Activated naive CD8-positive, alpha-beta T cell treated with anti-CD3 and anti-CD28 coated beads, Interleukin-2, amount 50 U/mL, for 24 hours (primary cell): Measurements from ENCODE around the gene LIMS2.

Experiments
- ATAC-seq: fragments of 150-1000 bp; cut with Tn5 transposase; one replicate; pipeline ENCODE4 v1.10.0; 2021
- DNase-seq: peaks from one replicate; pipeline ENCODE4 v3.0.0; 2021
- H3K27ac Mint-ChIP-seq: one replicate; pipeline ENCODE4 v1.8.0; 2021; ENCODE audit warnings: mild to moderate bottlenecking, mixed read lengths
- H3K27me3 Mint-ChIP-seq: one replicate; pipeline ENCODE4 v1.8.0; 2021; ENCODE audit warnings: mixed read lengths
- H3K36me3 Mint-ChIP-seq: one replicate; pipeline ENCODE4 v1.8.0; 2021; ENCODE audit warnings: low read depth, mixed read lengths
- H3K4me1 Mint-ChIP-seq: one replicate; pipeline ENCODE4 v1.8.0; 2021; ENCODE audit warnings: mixed read lengths
- H3K4me3 Mint-ChIP-seq: one replicate; pipeline ENCODE4 v1.8.0; 2021; ENCODE audit warnings: mild to moderate bottlenecking, moderate library complexity, mixed read lengths
- H3K9me3 Mint-ChIP-seq: one replicate; pipeline ENCODE4 v1.8.0; 2021; ENCODE audit warnings: mixed read lengths

LIMS2 gene

DNA sequence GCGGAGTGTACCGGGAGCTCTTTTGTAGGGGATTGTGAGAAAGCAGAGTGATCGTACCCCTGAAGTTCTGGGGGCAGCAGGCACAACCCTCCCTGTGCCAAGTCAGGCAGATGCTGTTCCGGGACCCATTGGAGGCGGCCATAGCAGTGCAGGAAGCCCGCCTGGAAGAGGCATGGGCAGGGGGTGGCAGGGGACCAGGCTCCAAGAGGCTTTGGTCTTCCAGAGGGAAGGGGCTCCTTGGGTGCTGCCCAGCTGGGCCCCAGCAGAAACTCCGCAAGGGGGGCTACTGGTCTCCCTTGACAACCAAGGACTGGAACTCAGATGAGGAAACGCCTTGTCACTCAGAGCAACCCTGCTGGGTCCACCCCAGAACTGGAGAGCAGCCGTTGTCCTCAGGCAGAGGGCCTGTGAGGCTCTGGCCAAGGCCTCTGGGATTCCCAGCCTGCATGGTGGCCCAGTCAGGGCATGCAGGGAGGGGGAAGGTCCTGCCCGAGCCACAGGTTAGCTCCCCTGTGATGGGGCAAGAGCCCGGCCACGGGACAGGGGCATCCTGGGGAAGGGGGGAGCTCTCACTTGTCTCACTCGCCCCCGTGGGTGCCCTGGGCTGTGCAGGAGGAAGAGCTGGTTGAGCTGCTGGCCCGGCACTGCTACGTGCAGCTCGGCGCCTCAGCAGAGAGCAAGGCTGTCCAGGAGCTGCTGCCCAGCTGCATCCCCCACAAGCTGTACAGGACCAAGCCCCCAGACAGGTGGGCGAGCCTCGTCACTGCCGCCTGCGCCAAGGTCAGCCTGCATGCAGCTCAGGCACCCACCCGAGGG is 50.4 kb downstream of the LIMS2 start:
- Mint-ChIP-seq H3K27ac (no peak overlapping the region), H3K27me3 (no peaks in the 10 kb centered on the region), H3K36me3 (no peaks in the 10 kb centered on the region), H3K4me1 (peaks cover under 1% of the 10 kb centered on the region), H3K4me3 (no peak overlapping the region), H3K9me3 (no peaks in the 10 kb centered on the region)
- DNase-seq (no peak), ATAC-seq (no peak)

DNA sequence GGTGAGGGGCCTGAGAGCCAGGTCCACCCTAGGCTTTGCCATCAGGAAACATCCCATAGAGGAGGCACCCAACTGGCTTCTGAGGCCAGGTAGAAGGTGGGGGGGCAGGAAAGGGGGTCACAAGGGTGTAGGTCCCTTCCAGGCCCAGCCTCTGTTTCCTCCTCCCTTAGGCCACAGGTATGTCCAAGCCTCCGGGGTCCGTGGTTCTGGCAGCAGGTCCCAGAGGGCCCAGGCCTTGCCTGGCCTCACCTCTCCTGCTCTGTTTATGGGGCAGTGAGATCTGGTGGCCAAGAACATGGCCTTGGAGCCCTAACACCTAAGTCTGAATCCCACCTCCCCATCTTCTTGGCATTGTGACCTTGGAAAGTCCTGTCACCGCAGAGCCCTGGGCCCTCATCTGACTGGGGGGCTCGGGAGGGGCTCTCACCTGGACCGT is 51.0 kb downstream of the LIMS2 start:
- H3K9me3 Mint-ChIP-seq: no peaks in the 10 kb centered on the region
- H3K27ac Mint-ChIP-seq: no peak overlapping the region
- no peaks in the 10 kb centered on the region for H3K36me3 Mint-ChIP-seq
- DNase-seq: no peak
- H3K27me3 Mint-ChIP-seq: no peaks in the 10 kb centered on the region
- peaks cover 2% of the 10 kb centered on the region for H3K4me1 Mint-ChIP-seq
- no peak for ATAC-seq
- no peak overlapping the region for H3K4me3 Mint-ChIP-seq

- H3K4me1 Mint-ChIP-seq: peaks cover 2% of the 10 kb centered on the region
- H3K27me3 Mint-ChIP-seq: no peaks in the 10 kb centered on the region
- no peaks in the 10 kb centered on the region for H3K9me3 Mint-ChIP-seq
- H3K4me3 Mint-ChIP-seq: no peak overlapping the region
- H3K27ac Mint-ChIP-seq: no peak overlapping the region
- no peak for DNase-seq
- no peak for ATAC-seq
- H3K36me3 Mint-ChIP-seq: no peaks in the 10 kb centered on the region
Measured at GRCh38 chr2:127623388-127624319, 51.7 kb downstream of the LIMS2 start.

DNA sequence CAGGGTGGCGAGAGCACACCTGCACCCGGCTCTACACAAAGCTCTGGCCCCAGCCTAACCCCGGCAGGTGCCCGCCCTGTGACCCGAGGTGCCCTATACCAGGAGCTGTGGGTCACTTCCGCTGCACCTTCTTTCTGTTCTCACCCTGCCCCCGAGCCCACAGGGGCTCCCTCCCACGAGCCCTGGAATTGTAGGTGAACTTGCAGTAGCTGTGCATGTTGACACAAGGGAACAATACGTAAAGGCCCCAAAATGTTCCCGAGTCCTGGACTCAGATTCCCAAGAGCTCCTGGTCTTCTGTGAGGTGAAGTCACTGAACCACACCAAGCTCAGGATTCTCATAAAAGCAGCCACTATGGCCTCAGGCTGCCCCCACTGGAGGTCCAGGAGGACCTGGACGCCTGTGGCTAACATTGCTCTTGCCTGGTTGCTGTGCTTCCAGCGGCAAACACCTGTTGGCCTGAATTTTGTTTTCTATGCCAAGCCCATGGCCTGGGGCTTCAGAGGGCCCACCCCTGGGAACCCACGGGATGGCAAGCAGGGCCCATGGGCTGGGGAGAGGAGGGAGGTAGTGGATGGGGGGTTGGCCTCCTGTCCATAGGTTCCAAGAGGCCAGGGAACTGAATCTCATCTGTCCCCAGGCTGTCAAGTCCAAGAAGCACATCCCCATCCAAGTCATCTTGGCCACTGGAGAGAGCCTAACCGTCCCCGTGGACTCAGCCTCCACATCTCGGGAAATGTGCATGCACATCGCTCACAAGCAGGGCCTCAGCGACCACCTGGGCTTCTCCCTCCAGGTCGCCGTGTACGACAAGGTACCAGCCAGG is 52.6 kb downstream of the LIMS2 start:
- Mint-ChIP-seq H3K27ac (no peak overlapping the region), H3K4me3 (no peak overlapping the region), H3K4me1 (peaks cover 2% of the 10 kb centered on the region), H3K36me3 (no peaks in the 10 kb centered on the region), H3K9me3 (no peaks in the 10 kb centered on the region), H3K27me3 (peaks cover 3% of the 10 kb centered on the region)
- DNase-seq (no peak), ATAC-seq (no peak)

DNA sequence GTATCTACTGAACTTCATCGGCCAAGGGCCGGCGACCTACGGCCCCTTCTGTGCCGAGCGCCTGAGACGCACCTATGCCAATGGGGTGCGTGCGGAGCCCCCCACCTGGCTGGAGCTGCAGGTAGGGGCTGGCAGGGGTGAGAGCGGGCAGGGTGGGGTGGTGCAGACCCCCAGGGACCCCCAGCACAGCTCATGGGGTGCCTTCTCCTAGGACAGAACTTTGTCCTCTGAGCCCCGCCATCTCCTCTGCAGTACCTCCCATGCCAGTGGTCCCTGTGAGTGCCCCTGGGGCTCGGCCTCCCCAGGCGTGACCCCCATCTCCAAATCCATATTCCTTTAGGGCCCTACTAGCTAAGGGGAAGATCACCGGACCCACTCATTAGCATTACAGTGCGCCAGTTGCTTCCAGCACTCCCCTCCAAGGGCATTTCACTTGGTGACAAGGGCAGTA is 53.3 kb downstream of the LIMS2 start:
- no peak for ATAC-seq
- Mint-ChIP-seq H3K4me1 (peaks cover 2% of the 10 kb centered on the region), H3K36me3 (no peaks in the 10 kb centered on the region), H3K4me3 (no peak overlapping the region), H3K9me3 (no peaks in the 10 kb centered on the region), H3K27me3 (peaks cover 6% of the 10 kb centered on the region), H3K27ac (no peak overlapping the region)
- no peak for DNase-seq

DNA sequence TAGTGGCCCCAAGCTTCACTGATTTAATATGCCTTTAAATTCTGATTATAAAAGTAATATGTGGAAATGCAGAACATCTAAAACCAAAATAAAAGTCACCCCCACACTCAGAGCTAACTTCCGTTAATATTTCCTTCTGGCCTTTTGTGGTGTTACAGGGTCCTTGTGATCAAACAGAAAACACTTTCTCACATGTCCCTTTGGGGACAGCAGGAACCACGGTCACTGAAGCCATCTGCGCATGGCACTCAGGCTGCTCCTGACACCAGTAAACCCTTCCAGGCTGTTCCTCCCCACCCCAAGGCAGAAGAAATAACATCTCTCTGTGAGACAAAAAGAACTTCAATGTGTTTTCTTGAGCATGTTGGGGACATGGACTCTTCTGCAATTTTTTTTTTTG is 54.5 kb downstream of the LIMS2 start:
- DNase-seq (no peak), ATAC-seq (no peak)
- Mint-ChIP-seq H3K36me3 (no peaks in the 10 kb centered on the region), H3K27me3 (peaks cover 8% of the 10 kb centered on the region), H3K4me3 (no peak overlapping the region), H3K9me3 (no peaks in the 10 kb centered on the region), H3K27ac (no peak overlapping the region), H3K4me1 (peaks cover 10% of the 10 kb centered on the region)

- Mint-ChIP-seq H3K27ac (no peak overlapping the region), H3K36me3 (no peaks in the 10 kb centered on the region), H3K4me1 (peaks cover 13% of the 10 kb centered on the region), H3K27me3 (peaks cover 8% of the 10 kb centered on the region), H3K9me3 (no peaks in the 10 kb centered on the region), H3K4me3 (no peak overlapping the region)
- DNase-seq (no peak), ATAC-seq (no peak)
Measured at GRCh38 chr2:127619877-127620705, 55.2 kb downstream of the LIMS2 start.

DNA sequence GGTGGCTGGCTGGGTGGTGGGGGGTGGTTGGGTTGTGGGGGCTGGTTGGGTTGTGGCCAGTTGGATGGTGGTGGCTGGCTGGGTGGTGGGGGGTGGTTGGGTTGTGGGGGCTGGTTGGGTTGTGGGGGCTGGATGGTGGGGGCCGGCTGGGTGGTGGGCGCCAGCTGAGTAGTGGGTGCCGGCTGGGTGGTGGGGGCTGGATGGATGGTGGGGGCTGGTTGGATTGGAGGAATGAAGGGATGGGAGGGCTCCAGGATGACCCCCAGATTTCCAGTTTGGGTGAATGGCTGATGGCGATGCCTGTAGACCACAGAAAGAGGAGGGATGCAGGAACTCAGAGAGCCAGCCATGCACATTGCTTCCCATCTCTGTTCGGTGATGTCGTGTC is 56.1 kb downstream of the LIMS2 start:
- Mint-ChIP-seq H3K9me3 (no peaks in the 10 kb centered on the region), H3K27me3 (peaks cover 8% of the 10 kb centered on the region), H3K27ac (no peak overlapping the region), H3K4me1 (peaks cover 13% of the 10 kb centered on the region), H3K36me3 (no peaks in the 10 kb centered on the region), H3K4me3 (no peak overlapping the region)
- ATAC-seq (no peak), DNase-seq (no peak)

GRCh38 chr2:127618551-127619202 is 56.7 kb downstream of the LIMS2 start:
- Mint-ChIP-seq H3K9me3 (peaks cover 4% of the 10 kb centered on the region), H3K4me1 (peaks cover 13% of the 10 kb centered on the region), H3K36me3 (no peaks in the 10 kb centered on the region), H3K27ac (no peak overlapping the region), H3K27me3 (peaks cover 8% of the 10 kb centered on the region), H3K4me3 (no peak overlapping the region)
- ATAC-seq (no peak), DNase-seq (no peak)

DNA sequence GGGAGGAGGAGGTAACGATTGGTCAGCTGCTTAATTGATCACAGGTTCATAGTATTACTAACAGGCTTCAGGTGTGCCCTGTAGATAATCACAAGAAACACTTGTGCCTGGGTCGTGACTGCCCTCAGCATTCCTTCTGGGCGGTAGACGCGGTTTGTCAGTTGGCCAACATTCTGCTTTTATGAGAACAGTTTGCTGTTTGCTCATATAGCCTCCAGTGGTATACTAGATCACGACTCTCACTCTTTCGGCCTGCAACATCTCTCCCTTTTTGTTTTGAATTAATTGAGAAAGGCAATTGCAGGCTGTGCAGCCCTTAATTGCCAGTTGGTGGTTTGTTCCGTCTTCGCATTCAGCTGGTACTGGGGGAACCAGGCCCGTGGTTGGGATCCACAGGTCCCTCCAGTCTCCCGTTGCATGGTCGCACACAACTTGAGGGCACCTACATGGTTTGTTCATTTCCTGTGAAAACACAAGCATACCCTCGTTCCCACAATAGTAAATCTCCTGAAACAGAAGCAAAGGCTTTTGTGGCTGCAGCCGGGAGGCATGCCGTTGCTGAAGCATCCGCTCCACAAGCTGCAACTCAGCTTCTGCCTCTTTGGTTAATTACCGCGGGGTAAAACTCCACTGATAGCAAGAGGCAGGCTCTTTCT is 59.7 kb downstream of the LIMS2 start:
- peaks cover 13% of the 10 kb centered on the region for H3K4me1 Mint-ChIP-seq
- DNase-seq (no peak), ATAC-seq (no peak)
- peaks cover 8% of the 10 kb centered on the region for H3K27me3 Mint-ChIP-seq
- H3K36me3 Mint-ChIP-seq: no peaks in the 10 kb centered on the region
- H3K9me3 Mint-ChIP-seq: peaks cover 11% of the 10 kb centered on the region
- H3K27ac Mint-ChIP-seq: no peak overlapping the region
- no peak overlapping the region for H3K4me3 Mint-ChIP-seq

GRCh38 chr2:127614731-127615130 is 60.6 kb downstream of the LIMS2 start:
- Mint-ChIP-seq H3K9me3 (peaks cover 11% of the 10 kb centered on the region), H3K27me3 (peaks cover 8% of the 10 kb centered on the region), H3K27ac (no peak overlapping the region), H3K4me3 (no peak overlapping the region), H3K4me1 (peaks cover 13% of the 10 kb centered on the region), H3K36me3 (no peaks in the 10 kb centered on the region)
- no peak for ATAC-seq
- DNase-seq: no peak

DNA sequence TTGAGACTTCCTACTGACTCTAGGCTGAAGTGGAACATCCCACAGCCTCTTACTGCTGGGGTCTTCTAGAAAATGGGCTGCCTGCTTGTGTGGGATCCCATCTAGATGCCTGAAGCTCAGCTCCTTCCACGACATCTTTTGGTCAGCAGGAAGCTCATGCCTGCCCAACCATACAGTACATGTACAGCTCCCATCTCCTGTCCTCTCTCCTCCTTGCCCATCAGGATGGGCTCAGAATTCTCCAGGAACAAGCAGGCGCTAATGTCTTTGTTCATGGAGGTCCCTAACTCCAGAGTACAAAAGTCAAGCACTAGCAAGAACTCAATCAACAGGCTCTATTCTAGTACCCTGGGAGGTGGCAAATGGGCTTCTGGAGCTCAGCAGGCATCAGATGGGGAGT is 61.1 kb downstream of the LIMS2 start:
- H3K36me3 Mint-ChIP-seq: no peaks in the 10 kb centered on the region
- peaks cover 11% of the 10 kb centered on the region for H3K9me3 Mint-ChIP-seq
- no peak for ATAC-seq
- peaks cover 8% of the 10 kb centered on the region for H3K27me3 Mint-ChIP-seq
- DNase-seq: no peak
- H3K27ac Mint-ChIP-seq: no peak overlapping the region
- H3K4me1 Mint-ChIP-seq: peaks cover 10% of the 10 kb centered on the region
- H3K4me3 Mint-ChIP-seq: no peak overlapping the region
